Mesendoderm (in vitro differentiated cells): ENCODE measurements around the gene GPR176.
A peak's percentile ranks its signal among the peaks of the same experiment; 100 is the strongest.

Source experiments
- DNase-seq: peaks from one replicate; pipeline ENCODE4 v3.0.0; 2013
- H2AK5ac ChIP-seq: 2 replicates; pipeline ENCODE4 v1.6.1; 2013; ENCODE audit warnings: low read length, inconsistent platforms
- H2BK120ac ChIP-seq: 2 replicates; pipeline ENCODE4 v1.6.1; 2013; ENCODE audit warnings: low read depth, mild to moderate bottlenecking, low read length, moderate library complexity, mixed read lengths
- H2BK15ac ChIP-seq: replicated peaks from 2 replicates; pipeline ENCODE4 v1.6.1; 2013; ENCODE audit warnings: low read depth, mild to moderate bottlenecking, moderate library complexity
- H2BK5ac ChIP-seq: 2 replicates; pipeline ENCODE4 v1.6.1; 2013; ENCODE audit warnings: low read length, inconsistent platforms
- H3K18ac ChIP-seq: 2 replicates; pipeline ENCODE4 v1.6.1; 2013; ENCODE audit warnings: mild to moderate bottlenecking, low read length, mixed read lengths
- H3K23ac ChIP-seq: one replicate; pipeline ENCODE4 v1.6.1; 2013; ENCODE audit warnings: low read length
- H3K27ac ChIP-seq: 2 replicates; pipeline ENCODE4 v1.5.1; 2013; ENCODE audit warnings: low read depth, mild to moderate bottlenecking, inconsistent platforms, low read length, moderate library complexity
- H3K27me3 ChIP-seq: 2 replicates; pipeline ENCODE4 v1.6.1; 2013; ENCODE audit warnings: low read length, control low read depth, mild to moderate bottlenecking, inconsistent platforms; ENCODE audit not compliant: insufficient read depth, poor library complexity
- H3K36me3 ChIP-seq: 2 replicates; pipeline ENCODE4 v1.6.1; 2013; ENCODE audit warnings: low read length, inconsistent platforms; ENCODE audit not compliant: control insufficient read depth, insufficient read depth
- H3K4ac ChIP-seq: one replicate; pipeline ENCODE4 v1.6.1; 2013; ENCODE audit warnings: low read depth, mild to moderate bottlenecking, low read length, moderate library complexity
- H3K4me1 ChIP-seq: 2 replicates; pipeline ENCODE4 v1.6.1; 2013; ENCODE audit warnings: low read depth, low read length, inconsistent platforms; ENCODE audit not compliant: control insufficient read depth
- H3K4me2 ChIP-seq: 2 replicates; pipeline ENCODE4 v1.6.1; 2013; ENCODE audit warnings: low read length
- H3K4me3 ChIP-seq: 2 replicates; pipeline ENCODE4 v1.5.1; 2013; ENCODE audit warnings: mild to moderate bottlenecking, low read length
- H3K56ac ChIP-seq: one replicate; pipeline ENCODE4 v1.6.1; 2013; ENCODE audit warnings: low read length
- H3K79me1 ChIP-seq: 2 replicates; pipeline ENCODE4 v1.6.1; 2013; ENCODE audit warnings: low read length, inconsistent platforms
- H3K79me2 ChIP-seq: 2 replicates; pipeline ENCODE4 v1.6.1; 2013; ENCODE audit warnings: mild to moderate bottlenecking, low read length; ENCODE audit not compliant: control insufficient read depth, insufficient read depth
- H3K9ac ChIP-seq: 2 replicates; pipeline ENCODE4 v1.6.1; 2013; ENCODE audit warnings: low read length, inconsistent platforms
- H4K5ac ChIP-seq: one replicate; pipeline ENCODE4 v1.6.1; 2013; ENCODE audit warnings: low read length
- H4K8ac ChIP-seq: one replicate; pipeline ENCODE4 v1.6.1; 2013; ENCODE audit warnings: low read depth, mild to moderate bottlenecking, control low read depth, low read length, moderate library complexity
- WGBS: extraction: QIAGEN DNeasy Blood & Tissue Kit; methylation state at CpG from one replicate; pipeline ENCODE4 v1.1.7; 2013; ENCODE audit warnings: low lambda C conversion rate, missing lambda C conversion rate; ENCODE audit not compliant: insufficient coverage; ENCODE audit errors: extremely low coverage; 5-methylcytosine and 5-hydroxymethylcytosine counted together

GPR176 gene

DNA sequence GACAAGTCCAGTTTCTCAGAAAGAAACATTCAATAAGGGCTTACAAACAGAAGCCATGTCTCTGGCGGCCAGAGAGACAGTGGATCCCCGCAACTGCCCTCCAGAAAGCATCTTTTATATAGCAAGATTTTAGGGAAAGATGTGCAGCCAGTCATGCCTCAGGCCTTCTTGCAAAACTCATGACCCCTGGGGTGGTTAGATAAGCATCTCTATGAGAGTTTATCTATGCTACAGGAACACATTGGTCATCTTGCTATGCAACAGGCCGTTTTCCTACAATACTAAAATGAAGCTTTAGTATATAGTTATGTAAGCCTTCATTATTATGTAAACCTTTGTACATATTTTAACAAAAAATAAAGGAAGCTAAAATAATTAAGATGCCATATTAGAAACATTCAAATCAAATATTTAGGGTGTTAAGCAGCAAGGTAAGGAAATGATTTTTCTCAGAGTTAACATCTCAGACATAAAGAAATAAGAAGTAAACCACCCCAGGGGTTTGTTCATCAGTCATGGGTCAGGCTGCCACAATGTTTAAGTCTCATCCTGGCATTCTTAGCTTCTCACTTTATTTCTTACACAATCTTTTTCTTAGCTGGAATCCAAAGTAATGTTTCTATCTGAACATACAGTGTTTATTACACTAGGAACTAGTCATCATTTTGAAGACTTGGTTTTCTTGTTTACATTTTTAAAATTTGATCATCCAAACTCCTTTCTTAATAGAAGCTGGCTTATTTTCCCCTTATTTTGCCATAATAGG lies 131.1 kb downstream of the GPR176 start:
- peaks cover 7% of the 10 kb centered on the region for H3K4me1 ChIP-seq

DNA sequence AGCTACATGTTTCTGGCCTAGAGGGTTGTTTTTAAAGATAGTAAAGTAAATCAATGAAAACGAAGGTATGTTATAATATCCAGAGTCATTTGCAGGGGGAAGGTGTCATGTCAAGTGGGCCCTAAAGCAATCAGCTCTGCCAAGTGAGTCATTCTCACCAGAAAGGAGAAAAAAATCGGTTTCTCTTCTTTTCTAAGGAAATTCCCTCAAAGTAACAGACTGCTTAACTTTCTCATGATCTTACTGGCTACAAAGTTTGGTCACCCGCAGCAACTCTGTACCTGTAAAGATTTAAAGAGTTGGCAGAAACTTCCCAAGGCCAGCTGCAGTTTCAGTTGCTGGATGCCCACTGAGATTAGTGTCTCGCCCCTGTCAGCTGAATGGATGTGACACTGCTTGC lies 132.0 kb downstream of the GPR176 start:
- H3K4me2 ChIP-seq: no peak overlapping the region
- no peaks in the 10 kb centered on the region for H3K36me3 ChIP-seq
- H2BK5ac ChIP-seq: no peak overlapping the region
- H3K4me3 ChIP-seq: no peak overlapping the region
- peak; percentile 24 for DNase-seq
- H2BK15ac ChIP-seq: no peak overlapping the region
- no peaks in the 10 kb centered on the region for H3K27me3 ChIP-seq
- H3K79me1 ChIP-seq: peaks cover 5% of the 10 kb centered on the region
- no CpG with 5 or more reads among the region's 4 CpGs for WGBS
- no peak overlapping the region for H3K9ac ChIP-seq
- H3K27ac ChIP-seq: no peak overlapping the region
- H2AK5ac ChIP-seq: no peak overlapping the region
- peaks cover 1% of the 10 kb centered on the region for H3K79me2 ChIP-seq
- peak overlapping the region; percentile 30 for H3K56ac ChIP-seq
- no peak overlapping the region for H3K18ac ChIP-seq
- no peak overlapping the region for H3K23ac ChIP-seq
- H3K4ac ChIP-seq: no peak overlapping the region
- H3K4me1 ChIP-seq: peaks cover 7% of the 10 kb centered on the region
- no peak overlapping the region for H4K8ac ChIP-seq
- H4K5ac ChIP-seq: no peak overlapping the region
- no peak overlapping the region for H2BK120ac ChIP-seq

More for the DNA sequence above, 131.1 kb downstream of the GPR176 start:
- no peaks in the 10 kb centered on the region for H3K27me3 ChIP-seq
- no peak overlapping the region for H3K4ac ChIP-seq
- H3K79me2 ChIP-seq: no peaks in the 10 kb centered on the region
- no peak overlapping the region for H3K18ac ChIP-seq
- no peak overlapping the region for H3K23ac ChIP-seq
- H2BK15ac ChIP-seq: no peak overlapping the region
- H3K56ac ChIP-seq: no peak overlapping the region
- peaks cover 1% of the 10 kb centered on the region for H3K79me1 ChIP-seq
- H2BK5ac ChIP-seq: no peak overlapping the region
- H3K9ac ChIP-seq: no peak overlapping the region
- H3K27ac ChIP-seq: no peak overlapping the region
- H4K5ac ChIP-seq: no peak overlapping the region
- H3K36me3 ChIP-seq: no peaks in the 10 kb centered on the region
- DNase-seq: peak; percentile 46
- no peak overlapping the region for H2AK5ac ChIP-seq
- H2BK120ac ChIP-seq: no peak overlapping the region
- no CpG with 5 or more reads among the region's 3 CpGs for WGBS
- H3K4me2 ChIP-seq: no peak overlapping the region
- no peak overlapping the region for H4K8ac ChIP-seq
- H3K4me3 ChIP-seq: no peak overlapping the region

DNA sequence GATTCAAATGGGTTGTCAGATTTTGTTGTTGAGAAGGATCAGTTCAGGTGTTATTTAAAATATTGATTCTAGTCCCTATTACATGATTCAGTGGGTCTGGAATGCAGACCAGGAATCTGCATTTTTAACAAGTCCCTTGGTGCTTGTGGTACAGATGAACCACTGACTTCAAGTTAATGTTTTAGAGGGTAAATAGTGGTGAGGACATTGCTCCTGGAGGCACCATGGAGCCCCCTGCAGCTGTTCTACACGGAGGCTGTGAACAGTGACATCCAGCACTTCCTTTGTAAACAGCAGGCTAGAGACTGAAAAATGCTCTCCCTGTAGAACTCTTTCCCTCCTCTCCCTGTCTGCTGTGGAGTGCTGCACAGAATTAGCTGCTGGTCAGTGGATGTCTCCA lies 132.6 kb downstream of the GPR176 start:
- H3K36me3 ChIP-seq: no peaks in the 10 kb centered on the region
- no peak overlapping the region for H2BK5ac ChIP-seq
- no peak overlapping the region for H3K4me2 ChIP-seq
- H4K8ac ChIP-seq: no peak overlapping the region
- peak overlapping the region; percentile 2 for H3K9ac ChIP-seq
- H3K27ac ChIP-seq: no peak overlapping the region
- no peak overlapping the region for H3K4me3 ChIP-seq
- peak overlapping the region; percentile 12 for H3K56ac ChIP-seq
- no peaks in the 10 kb centered on the region for H3K27me3 ChIP-seq
- H2BK15ac ChIP-seq: no peak overlapping the region
- DNase-seq: peak; percentile 73
- whole genome bisulfite sequencing: no CpG with 5 or more reads among the region's 1 CpG
- H3K79me1 ChIP-seq: peaks cover 6% of the 10 kb centered on the region
- no peak overlapping the region for H2BK120ac ChIP-seq
- H3K4ac ChIP-seq: no peak overlapping the region
- no peak overlapping the region for H3K18ac ChIP-seq
- no peak overlapping the region for H2AK5ac ChIP-seq
- H3K23ac ChIP-seq: no peak overlapping the region
- H3K4me1 ChIP-seq: peaks cover 7% of the 10 kb centered on the region
- H3K79me2 ChIP-seq: peaks cover 1% of the 10 kb centered on the region
- H4K5ac ChIP-seq: no peak overlapping the region

GRCh38 chr15:39786447-39787056 lies 133.5 kb downstream of the GPR176 start:
- Histone ChIP-seq H3K27ac (no peak overlapping the region), H3K4me2 (no peak overlapping the region), H3K36me3 (no peaks in the 10 kb centered on the region), H3K4me1 (peaks cover 7% of the 10 kb centered on the region), H4K5ac (no peak overlapping the region), H3K23ac (no peak overlapping the region), H2BK15ac (no peak overlapping the region), H3K9ac (no peak overlapping the region), H2BK120ac (no peak overlapping the region), H3K79me1 (peaks cover 6% of the 10 kb centered on the region), H3K27me3 (no peaks in the 10 kb centered on the region), H3K56ac (no peak overlapping the region), H4K8ac (peak overlapping the region; percentile 89), H3K4ac (no peak overlapping the region), H2AK5ac (no peak overlapping the region), H3K18ac (no peak overlapping the region), H2BK5ac (no peak overlapping the region), H3K79me2 (peaks cover 1% of the 10 kb centered on the region), H3K4me3 (no peak overlapping the region)
- WGBS: no CpG with 5 or more reads among the region's 5 CpGs
- DNase-seq: peak; percentile 83

DNA sequence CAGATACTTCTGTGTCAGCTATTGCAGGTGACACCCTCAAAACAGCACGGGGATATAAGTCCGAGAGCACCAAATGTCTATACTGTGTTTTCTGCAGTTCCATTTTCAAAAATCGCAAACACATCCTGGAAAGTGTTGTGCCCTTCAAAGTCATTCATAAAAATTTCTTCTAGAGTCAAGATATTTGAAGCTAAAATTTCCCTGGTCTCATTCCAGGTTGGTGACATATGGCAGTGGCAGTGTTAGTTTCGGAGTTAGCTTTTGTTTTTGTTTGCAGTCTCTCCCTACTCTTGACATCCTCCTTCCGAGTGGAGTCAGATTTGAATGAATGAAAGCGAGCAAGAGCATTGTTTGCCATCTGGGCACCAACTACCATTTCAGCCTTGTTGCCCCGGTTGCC lies 134.2 kb downstream of the GPR176 start:
- H3K18ac ChIP-seq: no peak overlapping the region
- no peak overlapping the region for H3K4ac ChIP-seq
- H4K5ac ChIP-seq: no peak overlapping the region
- no peaks in the 10 kb centered on the region for H3K27me3 ChIP-seq
- H4K8ac ChIP-seq: no peak overlapping the region
- no peak overlapping the region for H2BK15ac ChIP-seq
- no peak overlapping the region for H3K56ac ChIP-seq
- WGBS: no CpG with 5 or more reads among the region's 7 CpGs
- no peak for DNase-seq
- H2BK5ac ChIP-seq: no peak overlapping the region
- H2BK120ac ChIP-seq: no peak overlapping the region
- no peak overlapping the region for H3K9ac ChIP-seq
- peaks cover 6% of the 10 kb centered on the region for H3K79me1 ChIP-seq
- H3K27ac ChIP-seq: no peak overlapping the region
- H3K23ac ChIP-seq: no peak overlapping the region
- H3K4me3 ChIP-seq: no peak overlapping the region
- no peaks in the 10 kb centered on the region for H3K36me3 ChIP-seq
- no peak overlapping the region for H2AK5ac ChIP-seq
- no peak overlapping the region for H3K4me2 ChIP-seq
- H3K4me1 ChIP-seq: peaks cover 7% of the 10 kb centered on the region
- peaks cover 1% of the 10 kb centered on the region for H3K79me2 ChIP-seq
